Left ventricle myocardium superior (tissue), 1 donor: ENCODE data around the gene SRGAP2B. TPM values are rescaled to one million over a fixed set of nuclear protein-coding genes. Genes with fewer than 3 reads are reported as not detected.
"Not testable (repeated sequence)": the region's sequence is repeated elsewhere in the genome, so short reads cannot be mapped to it uniquely, and the experiment has no call there.

Source experiments
- ATAC-seq: fragments of 200-7000 bp; cut with Tn5 transposase; one replicate; pipeline ENCODE4 v1.9.1; 2020; ENCODE audit warnings: mild to moderate bottlenecking, moderate library complexity
- DNase-seq: peaks from one replicate; pipeline ENCODE4 v3.0.0-alpha.2; 2020
- intact Hi-C: fragments of 100-400 bp; cut with micrococcal nuclease; formaldehyde crosslinking; loops from one replicate; pipeline ENCODE4 v1.11.0; 2022
- total RNA-seq: library from RNA; stranded (reverse); fragmentation: NEBNext Ultra II Directional; extraction: Animal tissue kit (Norgen Biotek cat#: 25700); gene quantifications from one replicate; pipeline ENCODE4 v1.2.1, GENCODE V29; 2021
- donor health status: DM: no; HTN: yes; CAD: no; lungs with severe emphysema.

Gene SRGAP2B
- total RNA-seq, 1 donor from 2014 or later: 8.7 TPM

GRCh38 chr1:144882343-144882742 lies 212.8 kb downstream of the SRGAP2B start:
- ATAC-seq, DNase-seq, intact Hi-C loops: not testable (repeated sequence)

GRCh38 chr1:144858607-144859006 lies 236.5 kb downstream of the SRGAP2B start:
- intact Hi-C loops, ATAC-seq, DNase-seq: not testable (repeated sequence)

Other genes with a start within 250 kb of the SRGAP2B start
- not detected for gene FAM72D, start 646 bp upstream of the SRGAP2B start, total RNA-seq
- gene PPIAL4D, start 146.8 kb upstream of the SRGAP2B start, total RNA-seq: not detected